ENCODE results near the gene SUPT6H. TPM values are rescaled to one million over a fixed set of nuclear protein-coding genes. Genes with fewer than 3 reads are reported as not detected.

The SUPT6H gene
- total and polyA plus RNA-seq, 2 donors (not counting 1 experiment from before 2014, with no cell fraction given): 34.7 to 61.6 TPM

GRCh38 chr17:28662527-28662829 is 473 bp downstream of the SUPT6H start:
- Histone ChIP-seq H3K36me3 (ENCODE audit: control insufficient read depth, insufficient read depth, low read length) (peaks cover 4% of the 10 kb centered on the region), H3K27me3 (ENCODE audit: control insufficient read depth, insufficient read depth, low read length) (no peaks in the 10 kb centered on the region), H3K4me3 (replicated peaks in 1 of 4; ENCODE audit: control extremely low read depth in 1 of 4, insufficient read depth in 1 of 4, low read depth in 3 of 4, low read length in 4 of 4) (peak overlapping the region; percentile 54 to 92 (median 88)), H3K27ac (ENCODE audit: insufficient read depth, low read length) (peak overlapping the region; percentile 96), H2AFZ (ENCODE audit: low read length) (peak overlapping the region; percentile 64), H3K4me2 (ENCODE audit: extremely low read depth, insufficient read depth, low read length) (peak overlapping the region; percentile 65), H3K79me2 (ENCODE audit: control insufficient read depth, insufficient read depth, low read length) (peaks cover 71% of the 10 kb centered on the region), H3K9me3 (ENCODE audit: control insufficient read depth, insufficient read depth, low read depth, low read length) (no peaks in the 10 kb centered on the region), H4K20me1 (ENCODE audit: control insufficient read depth, extremely low read depth, insufficient read depth, low read length) (no peaks in the 10 kb centered on the region), H3K9ac (ENCODE audit: insufficient read depth, low read length) (peak overlapping the region; percentile 83), H3K4me1 (ENCODE audit: control insufficient read depth, extremely low read depth, insufficient read depth, low read length) (peaks cover 5% of the 10 kb centered on the region)
- no peak for TF ChIP-seq CTCF (conservative IDR thresholded peaks at IDR 0.05 in 1 of 2, IDR thresholded peaks at IDR 0.05 in 1 of 2; ENCODE audit: low read depth in 1 of 2, low read length in 2 of 2)
- TF ChIP-seq EZH2 (IDR thresholded peaks at IDR 0.05; ENCODE audit: low read length, missing control alignments): no peak
- DNase-seq (ENCODE audit: low read depth in 2 of 2): no peak

GRCh38 chr17:28663723-28664122 is 1.7 kb downstream of the SUPT6H start:
- Histone ChIP-seq H2AFZ (ENCODE audit: low read length) (no peak overlapping the region), H3K9me3 (ENCODE audit: control insufficient read depth, insufficient read depth, low read depth, low read length) (no peaks in the 10 kb centered on the region), H3K36me3 (ENCODE audit: control insufficient read depth, insufficient read depth, low read length) (peaks cover 7% of the 10 kb centered on the region), H3K4me3 (replicated peaks in 1 of 4; ENCODE audit: control extremely low read depth in 1 of 4, insufficient read depth in 1 of 4, low read depth in 3 of 4, low read length in 4 of 4) (peak overlapping the region in 3 of 4 experiments; percentile 54 to 92 (median 85)), H3K4me2 (ENCODE audit: extremely low read depth, insufficient read depth, low read length) (peak overlapping the region; percentile 65), H3K27me3 (ENCODE audit: control insufficient read depth, insufficient read depth, low read length) (no peaks in the 10 kb centered on the region), H3K4me1 (ENCODE audit: control insufficient read depth, extremely low read depth, insufficient read depth, low read length) (peaks cover 5% of the 10 kb centered on the region), H3K27ac (ENCODE audit: insufficient read depth, low read length) (no peak overlapping the region), H3K79me2 (ENCODE audit: control insufficient read depth, insufficient read depth, low read length) (peaks cover 79% of the 10 kb centered on the region), H4K20me1 (ENCODE audit: control insufficient read depth, extremely low read depth, insufficient read depth, low read length) (no peaks in the 10 kb centered on the region), H3K9ac (ENCODE audit: insufficient read depth, low read length) (no peak overlapping the region)
- TF ChIP-seq EZH2 (IDR thresholded peaks at IDR 0.05; ENCODE audit: low read length, missing control alignments) (no peak), CTCF (conservative IDR thresholded peaks at IDR 0.05 in 1 of 2, IDR thresholded peaks at IDR 0.05 in 1 of 2; ENCODE audit: low read depth in 1 of 2, low read length in 2 of 2) (no peak)
- DNase-seq (ENCODE audit: low read depth in 2 of 2): no peak

GRCh38 chr17:28665994-28666393 is 4.0 kb downstream of the SUPT6H start:
- no peaks in the 10 kb centered on the region for H3K9me3 ChIP-seq (ENCODE audit: control insufficient read depth, insufficient read depth, low read depth, low read length)
- no peak for TF ChIP-seq CTCF (conservative IDR thresholded peaks at IDR 0.05 in 1 of 2, IDR thresholded peaks at IDR 0.05 in 1 of 2; ENCODE audit: low read depth in 1 of 2, low read length in 2 of 2)
- TF ChIP-seq EZH2 (IDR thresholded peaks at IDR 0.05; ENCODE audit: low read length, missing control alignments): no peak

More at GRCh38 chr17:28665994-28666393, 4.0 kb downstream of the SUPT6H start:
- Histone ChIP-seq H3K27me3 (ENCODE audit: control insufficient read depth, insufficient read depth, low read length) (no peaks in the 10 kb centered on the region), H3K36me3 (ENCODE audit: control insufficient read depth, insufficient read depth, low read length) (peaks cover 5% of the 10 kb centered on the region), H3K9ac (ENCODE audit: insufficient read depth, low read length) (no peak overlapping the region), H4K20me1 (ENCODE audit: control insufficient read depth, extremely low read depth, insufficient read depth, low read length) (peaks cover 2% of the 10 kb centered on the region), H3K4me2 (ENCODE audit: extremely low read depth, insufficient read depth, low read length) (no peak overlapping the region), H3K79me2 (ENCODE audit: control insufficient read depth, insufficient read depth, low read length) (peaks cover 72% of the 10 kb centered on the region), H3K4me3 (replicated peaks in 1 of 4; ENCODE audit: control extremely low read depth in 1 of 4, insufficient read depth in 1 of 4, low read depth in 3 of 4, low read length in 4 of 4) (no peak overlapping the region), H3K4me1 (ENCODE audit: control insufficient read depth, extremely low read depth, insufficient read depth, low read length) (peaks cover 3% of the 10 kb centered on the region), H3K27ac (ENCODE audit: insufficient read depth, low read length) (no peak overlapping the region), H2AFZ (ENCODE audit: low read length) (no peak overlapping the region)
- DNase-seq (ENCODE audit: low read depth in 2 of 2): no peak
